ENCODE results near the gene DBNL. TPM values are rescaled to one million over a fixed set of nuclear protein-coding genes. Genes with fewer than 3 reads are reported as not detected.

Gene DBNL
- polyA plus RNA-seq, 2 of the 4 experiments (the other 2 are of a cell fraction), result 41.8 to 95.0 TPM

GRCh38 chr7:44080118-44080517 lies 35.6 kb downstream of the DBNL start:
- ChIA-PET CTCF (interaction anchor here (1.7 to 2.3 kb wide), 3 partner anchors 8 to 117 kb away, joined by 5 to 7 read pairs (median 5); no protein-coding TSS in a partner anchor), POLR2A (no interaction called here)
- 94% methylated on average over 4 of the region's 5 CpGs for WGBS (ENCODE audit: missing lambda C conversion rate)
- no peak for ATAC-seq
- Histone ChIP-seq H3K4me1 (peaks cover 5% of the 10 kb centered on the region; the same call in 2 of the 3 replicates), H3K27ac (no peak overlapping the region), H3K9me3 (no peaks in the 10 kb centered on the region), H3K4me3 (no peak overlapping the region), H3K4me2 (no peak overlapping the region)
- no peak for DNase-seq (ENCODE audit: low read depth in 1 of 2, low spot score in 1 of 2)
- TF ChIP-seq, protein P1, sequence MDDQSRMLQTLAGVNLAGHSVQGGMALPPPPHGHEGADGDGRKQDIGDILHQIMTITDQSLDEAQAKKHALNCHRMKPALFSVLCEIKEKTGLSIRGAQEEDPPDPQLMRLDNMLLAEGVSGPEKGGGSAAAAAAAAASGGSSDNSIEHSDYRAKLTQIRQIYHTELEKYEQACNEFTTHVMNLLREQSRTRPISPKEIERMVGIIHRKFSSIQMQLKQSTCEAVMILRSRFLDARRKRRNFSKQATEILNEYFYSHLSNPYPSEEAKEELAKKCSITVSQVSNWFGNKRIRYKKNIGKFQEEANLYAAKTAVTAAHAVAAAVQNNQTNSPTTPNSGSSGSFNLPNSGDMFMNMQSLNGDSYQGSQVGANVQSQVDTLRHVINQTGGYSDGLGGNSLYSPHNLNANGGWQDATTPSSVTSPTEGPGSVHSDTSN (IDR thresholded peaks at IDR 0.05), result no peak
- no peak for TF ChIP-seq ESRRA (IDR thresholded peaks at IDR 0.05; ENCODE audit: borderline replicate concordance, low read length)
- TF ChIP-seq HOXA7 (CRISPR knock-in tag; IDR thresholded peaks at IDR 0.05), result no peak
- no peak for TF ChIP-seq ATOH8 (CRISPR knock-in tag; IDR thresholded peaks at IDR 0.05; ENCODE audit: low read depth)
- no peak for FAIRE-seq

GRCh38 chr7:44080686-44081265 lies 36.3 kb downstream of the DBNL start:
- ATAC-seq, result no peak
- 89% methylated on average over 11 of the region's 11 CpGs for WGBS (ENCODE audit: missing lambda C conversion rate)
- H3K4me3 ChIP-seq, result no peak overlapping the region
- ChIA-PET POLR2A (interaction anchor here (1.1 kb wide), 1 partner anchor 30 kb away, joined by 3 read pairs; no protein-coding TSS in a partner anchor), CTCF (interaction anchor here (1.2 to 2.3 kb wide), 5 partner anchors 8 to 120 kb away, joined by 5 to 7 read pairs (median 5); partner anchors contain the start of gene YKT6)
- H3K27ac ChIP-seq, result no peak overlapping the region; a peak in 1 of 6 replicates
- no peak for DNase-seq (ENCODE audit: low read depth in 1 of 2, low spot score in 1 of 2)
- H3K9me3 ChIP-seq, result no peaks in the 10 kb centered on the region
- H3K4me1 ChIP-seq, result peaks cover 5% of the 10 kb centered on the region; the same call in 2 of the 3 replicates
- no peak for FAIRE-seq
- TF ChIP-seq FOXS1 (CRISPR knock-in tag; IDR thresholded peaks at IDR 0.05) (no peak), BCL3 (IDR thresholded peaks at IDR 0.05) (no peak), HDAC2 (IDR thresholded peaks at IDR 0.05) (no peak), PHF8 (IDR thresholded peaks at IDR 0.05; ENCODE audit: borderline replicate concordance, low read depth) (no peak), ZC3H11A (IDR thresholded peaks at IDR 0.05) (no peak), FOSL2 (IDR thresholded peaks at IDR 0.05) (no peak), FOSL2 (CRISPR knock-in tag; IDR thresholded peaks at IDR 0.05) (no peak), SREBF2 (IDR thresholded peaks at IDR 0.05) (no peak), ZNF302 (CRISPR knock-in tag; IDR thresholded peaks at IDR 0.05) (no peak), CBX8 (IDR thresholded peaks at IDR 0.05) (no peak), ESRRA (IDR thresholded peaks at IDR 0.05; ENCODE audit: borderline replicate concordance, low read length) (no peak), EHF (CRISPR knock-in tag; IDR thresholded peaks at IDR 0.05) (no peak), HOXB13 (CRISPR knock-in tag; IDR thresholded peaks at IDR 0.05; ENCODE audit: low read depth) (no peak), MAX (IDR thresholded peaks at IDR 0.05) (no peak), CHD2 (IDR thresholded peaks at IDR 0.05; ENCODE audit: low read length, partially characterized antibody) (no peak), NPAS2 (CRISPR knock-in tag; IDR thresholded peaks at IDR 0.05; ENCODE audit: borderline replicate concordance) (no peak), CBX2 (IDR thresholded peaks at IDR 0.05; ENCODE audit: borderline replicate concordance, low read depth) (no peak), EP300 (IDR thresholded peaks at IDR 0.05) (no peak), RNF2 (IDR thresholded peaks at IDR 0.05; ENCODE audit: borderline replicate concordance, low read depth) (no peak)
- peak overlapping the region; percentile 74 for H3K4me2 ChIP-seq

Data from A549 (cell line).